ENCODE results near the gene MYL3.

- TF ChIP-seq CTCF (IDR thresholded peaks at IDR 0.05): no peak
- no peak for TF ChIP-seq EZH2 (IDR thresholded peaks at IDR 0.05; ENCODE audit: borderline replicate concordance, insufficient read depth, low read depth, low read length, poor library complexity, severe bottlenecking)
Observed at GRCh38 chr3:46900356-46900755, 37.1 kb upstream of the MYL3 start.
